Measurements from ENCODE around the gene HSPA12B.

- no peak for TF ChIP-seq CTCF (IDR thresholded peaks at IDR 0.05)
- no peak for TF ChIP-seq POLR2A (IDR thresholded peaks at IDR 0.05)
These were observed 550 bp upstream of the HSPA12B start for GRCh38 chr20:3731944-3732326.
